Liver (tissue), 9 donors: ENCODE measurements around the gene ASAP2. TPM values are rescaled to one million over a fixed set of nuclear protein-coding genes. Genes with fewer than 3 reads are reported as not detected.

Experiments used
- DNase-seq: peaks from one replicate; pipeline ENCODE4 v3.0.0-alpha.2; 2017; ENCODE audit warnings: low spot score
- H3K27ac ChIP-seq, 2 donors: one replicate each; pipeline ENCODE4 v1.7.0; 2013; ENCODE audit warnings: inconsistent platforms in 2 of 2, low read length in 2 of 2, control low read depth in 1 of 2, low read depth in 1 of 2, mild to moderate bottlenecking in 1 of 2
- H3K27me3 ChIP-seq, 4 donors: one replicate each; pipeline versions ENCODE4 v1.6.1 to v1.7.0; 2013; ENCODE audit warnings: low read length in 3 of 4, inconsistent platforms in 1 of 4, mild to moderate bottlenecking in 1 of 4, moderate library complexity in 1 of 4; ENCODE audit not compliant: control insufficient read depth in 4 of 4, insufficient read depth in 4 of 4
- H3K36me3 ChIP-seq, 4 donors: one replicate each; pipeline versions ENCODE4 v1.6.1 to v1.7.0; 2013; ENCODE audit warnings: low read length in 3 of 4, mild to moderate bottlenecking in 3 of 4, low read depth in 1 of 4, moderate library complexity in 1 of 4; ENCODE audit not compliant: control insufficient read depth in 4 of 4, insufficient read depth in 3 of 4
- H3K4me1 ChIP-seq, 4 donors: one replicate each; pipeline versions ENCODE4 v1.6.1 to v1.7.0; 2013; ENCODE audit warnings: low read length in 3 of 4, mild to moderate bottlenecking in 3 of 4, moderate library complexity in 1 of 4; ENCODE audit not compliant: control insufficient read depth in 4 of 4, insufficient read depth in 4 of 4
- H3K4me3 ChIP-seq, 3 donors: one replicate each; pipeline versions ENCODE4 v1.6.1 to v1.7.0; 2013; ENCODE audit warnings: low read length in 3 of 3, control low read depth in 1 of 3, low read depth in 1 of 3, mild to moderate bottlenecking in 1 of 3
- H3K9ac ChIP-seq, 2 donors: one replicate each; pipeline ENCODE4 v1.7.0; 2013; ENCODE audit warnings: low read length in 2 of 2, mild to moderate bottlenecking in 2 of 2, moderate library complexity in 2 of 2, control low read depth in 1 of 2, low read depth in 1 of 2
- H3K9me3 ChIP-seq, 4 donors: one replicate each; pipeline versions ENCODE4 v1.6.1 to v1.7.0; 2013; ENCODE audit warnings: low read length in 3 of 4; ENCODE audit not compliant: control insufficient read depth in 4 of 4
- ATF3 ChIP-seq: IDR thresholded peaks from 2 replicates; pipeline ENCODE4 v1.6.1; 2016; ENCODE audit warnings: antibody characterized with exemption
- CTCF ChIP-seq: fragments of 150-350 bp; IDR thresholded peaks from 2 replicates; pipeline ENCODE4 v1.5.1; 2017; ENCODE audit warnings: improper control_type of control experiment, low read depth, low read length; ENCODE audit not compliant: missing input control
- EGR1 ChIP-seq, 2 donors: IDR thresholded peaks; 2 replicates each; pipeline ENCODE4 v1.6.1; 2016 to 2018; ENCODE audit warnings: antibody characterized with exemption in 2 of 2, low read depth in 2 of 2
- FOXA1 ChIP-seq: IDR thresholded peaks from 2 replicates; pipeline ENCODE4 v1.6.1; 2016; ENCODE audit warnings: antibody characterized with exemption
- FOXA2 ChIP-seq: IDR thresholded peaks from 2 replicates; pipeline ENCODE4 v1.6.1; 2016; ENCODE audit warnings: antibody characterized with exemption
- HNF4A ChIP-seq, 2 donors: conservative IDR thresholded peaks; 2 replicates each; pipeline ENCODE4 v1.6.1; 2016; ENCODE audit warnings: antibody characterized with exemption in 2 of 2, mild to moderate bottlenecking in 2 of 2
- HNF4G ChIP-seq: IDR thresholded peaks from 2 replicates; pipeline ENCODE4 v1.6.1; 2016; ENCODE audit warnings: antibody characterized with exemption
- JUND ChIP-seq, 2 donors: IDR thresholded peaks; 2 replicates each; pipeline ENCODE4 v1.6.1; 2016; ENCODE audit warnings: antibody characterized with exemption in 2 of 2
- MAX ChIP-seq: IDR thresholded peaks from 2 replicates; pipeline ENCODE4 v1.6.1; 2016; ENCODE audit warnings: antibody characterized with exemption
- NR2F2 ChIP-seq: IDR thresholded peaks from 2 replicates; pipeline ENCODE4 v1.6.1; 2016; ENCODE audit warnings: antibody characterized with exemption
- RAD21 ChIP-seq, 2 donors: IDR thresholded peaks; 2 replicates each; pipeline ENCODE4 v1.6.1; 2016; ENCODE audit warnings: antibody characterized with exemption in 2 of 2, mild to moderate bottlenecking in 2 of 2
- REST ChIP-seq: IDR thresholded peaks from 2 replicates; pipeline ENCODE4 v1.6.1; 2016; ENCODE audit warnings: antibody characterized with exemption, mild to moderate bottlenecking
- RXRA ChIP-seq, 2 donors: IDR thresholded peaks; 2 replicates each; pipeline ENCODE4 v1.6.1; 2017 to 2018; ENCODE audit warnings: antibody characterized with exemption in 2 of 2, mild to moderate bottlenecking in 1 of 2
- SP1 ChIP-seq: IDR thresholded peaks from 2 replicates; pipeline ENCODE4 v1.6.1; 2018; ENCODE audit warnings: antibody characterized with exemption, mild to moderate bottlenecking
- TAF1 ChIP-seq: conservative IDR thresholded peaks from 2 replicates; pipeline ENCODE4 v1.6.1; 2016; ENCODE audit warnings: antibody characterized with exemption, mild to moderate bottlenecking
- YY1 ChIP-seq: IDR thresholded peaks from 2 replicates; pipeline ENCODE4 v1.6.1; 2016; ENCODE audit warnings: antibody characterized with exemption, mild to moderate bottlenecking
- ZBTB33 ChIP-seq: IDR thresholded peaks from 2 replicates; pipeline ENCODE4 v1.6.1; 2016; ENCODE audit warnings: antibody characterized with exemption
- WGBS: extraction: QIAGEN DNeasy Blood & Tissue Kit; methylation state at CpG from one replicate; pipeline ENCODE4 v1.1.7; 2013; 5-methylcytosine and 5-hydroxymethylcytosine counted together
- polyA plus RNA-seq, 2 donors: library from polyadenylated mRNA; stranded (reverse) in 1 of 2; unstranded in 1 of 2; fragments of 200-250 nt in 1 of 2; fragments of >200 nt in 1 of 2; fragmentation: Nextera tagmentation in 1 of 2; extraction: Ambion mirVana in 1 of 2; gene quantifications; one replicate each; pipeline versions ENCODE4 v1.2.1 to v1.2.3, GENCODE V29; 2013 to 2015
- total RNA-seq, 2 donors: library from RNA; depleted of rRNA; stranded (reverse); fragments of >200 nt; gene quantifications; one replicate each; pipeline ENCODE4 v1.2.3, GENCODE V29; 2014
- donor health status: healthy.
- donor health status: healthy.
- donor health status: healthy.
- donor health status: healthy.
- donor health status: healthy.

Gene ASAP2
- total and polyA plus RNA-seq, 4 donors: 0.36 to 5.9 (median 2.6) TPM

GRCh38 chr2:9207641-9208311, 1.2 kb downstream of the ASAP2 start:
- H3K27ac ChIP-seq: no peak overlapping the region

More at GRCh38 chr2:9207641-9208311, 1.2 kb downstream of the ASAP2 start:
- Histone ChIP-seq H3K27me3 (peaks cover 0 to 2% (median 0%) of the 10 kb centered on the region in 4 donors), H3K36me3 (no peaks in the 10 kb centered on the region), H3K4me1 (peaks cover 7 to 29% (median 20%) of the 10 kb centered on the region in 4 donors), H3K4me3 (peak overlapping the region in 2 of 3 donors; percentile 70 to 96), H3K9me3 (no peaks in the 10 kb centered on the region), H3K9ac (no peak overlapping the region)
- TF ChIP-seq RXRA (IDR thresholded peaks at IDR 0.05) (no peak), ATF3 (no peak), TAF1 (no peak), NR2F2 (no peak), SP1 (no peak), FOXA2 (no peak), FOXA1 (no peak), HNF4A (conservative IDR thresholded peaks at IDR 0.05) (no peak), ZBTB33 (no peak), REST (no peak), JUND (IDR thresholded peaks at IDR 0.05) (no peak), CTCF (no peak), EGR1 (IDR thresholded peaks at IDR 0.05; ENCODE audit: low read depth in 2 of 2) (no peak), YY1 (no peak), MAX (no peak), RAD21 (IDR thresholded peaks at IDR 0.05) (no peak), HNF4G (no peak)
- no peak for DNase-seq
- WGBS: 10% methylated on average over 34 of the region's 34 CpGs
